ENCODE results near the gene LRRIQ1.

Gene LRRIQ1

GRCh38 chr12:85130646-85131045, 94.5 kb downstream of the LRRIQ1 start:
- no peaks in the 10 kb centered on the region for H3K36me3 ChIP-seq (ENCODE audit: control insufficient read depth in 2 of 2, insufficient read depth in 1 of 2, low read length in 2 of 2)
- H3K27ac ChIP-seq (ENCODE audit: extremely low read depth, low read depth, low read length) = no peak overlapping the region
- ChIA-PET POLR2A (interaction anchor here (0.5 to 0.7 kb wide), 2 partner anchors 17 to 277 kb away, joined by 3 to 5 read pairs; no protein-coding TSS in a partner anchor), CTCF (interaction anchor here (0.7 kb wide), 1 partner anchor 844 kb away, joined by 3 read pairs; no protein-coding TSS in a partner anchor)
- H3K9me3 ChIP-seq (ENCODE audit: control insufficient read depth, insufficient read depth, low read depth, low read length) = no peaks in the 10 kb centered on the region
- H3K4me1 ChIP-seq (ENCODE audit: control insufficient read depth, insufficient read depth, low read length) = no peaks in the 10 kb centered on the region
- TF ChIP-seq ZNF302 (tag by site-specific recombination; IDR thresholded peaks at IDR 0.05; ENCODE audit: low read depth) (no peak), ZBTB21 (tag by site-specific recombination; IDR thresholded peaks at IDR 0.05) (no peak), ZNF416 (tag by site-specific recombination; IDR thresholded peaks at IDR 0.05) (no peak)
- TF ChIP-seq, protein P1, sequence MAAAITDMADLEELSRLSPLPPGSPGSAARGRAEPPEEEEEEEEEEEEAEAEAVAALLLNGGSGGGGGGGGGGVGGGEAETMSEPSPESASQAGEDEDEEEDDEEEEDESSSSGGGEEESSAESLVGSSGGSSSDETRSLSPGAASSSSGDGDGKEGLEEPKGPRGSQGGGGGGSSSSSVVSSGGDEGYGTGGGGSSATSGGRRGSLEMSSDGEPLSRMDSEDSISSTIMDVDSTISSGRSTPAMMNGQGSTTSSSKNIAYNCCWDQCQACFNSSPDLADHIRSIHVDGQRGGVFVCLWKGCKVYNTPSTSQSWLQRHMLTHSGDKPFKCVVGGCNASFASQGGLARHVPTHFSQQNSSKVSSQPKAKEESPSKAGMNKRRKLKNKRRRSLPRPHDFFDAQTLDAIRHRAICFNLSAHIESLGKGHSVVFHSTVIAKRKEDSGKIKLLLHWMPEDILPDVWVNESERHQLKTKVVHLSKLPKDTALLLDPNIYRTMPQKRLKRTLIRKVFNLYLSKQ (tag by site-specific recombination; IDR thresholded peaks at IDR 0.05; ENCODE audit: borderline replicate concordance) = no peak
- H3K4me3 ChIP-seq (ENCODE audit: low read depth, low read length) = no peak overlapping the region

DNA sequence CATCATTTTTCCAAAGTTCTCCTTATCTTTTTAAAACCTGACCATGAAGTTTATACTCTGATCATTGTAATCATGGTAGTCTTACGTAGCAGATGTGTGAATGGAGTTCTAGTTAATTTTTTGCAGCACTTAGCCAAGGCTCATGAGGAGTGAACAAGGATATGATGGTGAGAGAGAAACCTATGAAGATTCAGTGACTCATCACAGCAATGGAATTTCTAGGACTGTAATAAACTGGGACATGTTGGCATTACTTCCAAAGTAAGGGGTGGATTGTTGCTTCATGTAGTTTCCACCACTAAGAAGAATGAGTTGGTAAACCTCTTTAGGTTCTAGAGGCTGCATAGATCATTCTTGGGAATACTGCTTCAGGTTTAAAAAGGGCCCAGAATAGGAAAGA, 102.7 kb downstream of the LRRIQ1 start:
- H3K4me3 ChIP-seq (ENCODE audit: low read depth, low read length) = no peak overlapping the region
- CTCF ChIA-PET = no interaction called here
- TF ChIP-seq TCF7L2 (IDR thresholded peaks at IDR 0.05; ENCODE audit: borderline replicate concordance, low read depth, low read length) (no peak), ZNF114 (tag by site-specific recombination; IDR thresholded peaks at IDR 0.05) (no peak), ZNF221 (tag by site-specific recombination; IDR thresholded peaks at IDR 0.05; ENCODE audit: borderline replicate concordance) (no peak), GLI2 (tag by site-specific recombination; IDR thresholded peaks at IDR 0.05; ENCODE audit: borderline replicate concordance, low read depth) (no peak), ZFP41 (tag by site-specific recombination; IDR thresholded peaks at IDR 0.05; ENCODE audit: borderline replicate concordance) (no peak), ZSCAN23 (tag by site-specific recombination; IDR thresholded peaks at IDR 0.05) (no peak), ZBTB10 (tag by site-specific recombination; IDR thresholded peaks at IDR 0.05) (no peak), ZNF23 (tag by site-specific recombination; IDR thresholded peaks at IDR 0.05; ENCODE audit: borderline replicate concordance) (no peak), ZNF37A (tag by site-specific recombination; IDR thresholded peaks at IDR 0.05) (no peak), ZNF561 (tag by site-specific recombination; IDR thresholded peaks at IDR 0.05; ENCODE audit: borderline replicate concordance) (no peak), PRDM1 (tag by site-specific recombination; IDR thresholded peaks at IDR 0.05) (no peak), SP3 (tag by site-specific recombination; IDR thresholded peaks at IDR 0.05) (no peak), ZNF248 (tag by site-specific recombination; IDR thresholded peaks at IDR 0.05) (no peak), ZNF133 (tag by site-specific recombination; IDR thresholded peaks at IDR 0.05) (no peak), SETDB1 (IDR thresholded peaks at IDR 0.05; ENCODE audit: insufficient read length, low read length) (no peak), ZNF2 (tag by site-specific recombination; IDR thresholded peaks at IDR 0.05) (no peak), ZNF521 (tag by site-specific recombination; IDR thresholded peaks at IDR 0.05) (no peak)
- TF ChIP-seq, protein P2, sequence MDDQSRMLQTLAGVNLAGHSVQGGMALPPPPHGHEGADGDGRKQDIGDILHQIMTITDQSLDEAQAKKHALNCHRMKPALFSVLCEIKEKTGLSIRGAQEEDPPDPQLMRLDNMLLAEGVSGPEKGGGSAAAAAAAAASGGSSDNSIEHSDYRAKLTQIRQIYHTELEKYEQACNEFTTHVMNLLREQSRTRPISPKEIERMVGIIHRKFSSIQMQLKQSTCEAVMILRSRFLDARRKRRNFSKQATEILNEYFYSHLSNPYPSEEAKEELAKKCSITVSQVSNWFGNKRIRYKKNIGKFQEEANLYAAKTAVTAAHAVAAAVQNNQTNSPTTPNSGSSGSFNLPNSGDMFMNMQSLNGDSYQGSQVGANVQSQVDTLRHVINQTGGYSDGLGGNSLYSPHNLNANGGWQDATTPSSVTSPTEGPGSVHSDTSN (CRISPR knock-in tag; IDR thresholded peaks at IDR 0.05) = no peak
- no peaks in the 10 kb centered on the region for H3K36me3 ChIP-seq (ENCODE audit: control insufficient read depth in 2 of 2, insufficient read depth in 1 of 2, low read length in 2 of 2)
- H3K4me1 ChIP-seq (ENCODE audit: control insufficient read depth, insufficient read depth, low read length) = no peaks in the 10 kb centered on the region
- POLR2A ChIA-PET = no interaction called here
- H3K27ac ChIP-seq (ENCODE audit: extremely low read depth, low read depth, low read length) = no peak overlapping the region
- H3K9me3 ChIP-seq (ENCODE audit: control insufficient read depth, insufficient read depth, low read depth, low read length) = no peaks in the 10 kb centered on the region
